Mesenchymal stem cell (in vitro differentiated cells and primary cell): Measurements from ENCODE around the gene LCT.

Experiments
- DNase-seq: peaks from one replicate; pipeline ENCODE4 v3.0.0-alpha.2; 2013
- H2AFZ ChIP-seq: one replicate; pipeline ENCODE4 v1.6.1; 2013; ENCODE audit warnings: low read depth, mild to moderate bottlenecking, control low read depth, inconsistent platforms, low read length, moderate library complexity
- H2AK5ac ChIP-seq: 2 replicates; pipeline ENCODE4 v1.6.1; 2013; ENCODE audit warnings: low read length, moderate library complexity, mild to moderate bottlenecking, inconsistent platforms; ENCODE audit not compliant: severe bottlenecking
- H2BK120ac ChIP-seq: one replicate; pipeline ENCODE4 v1.6.1; 2013; ENCODE audit warnings: low read depth, mild to moderate bottlenecking, inconsistent platforms, low read length, moderate library complexity
- H2BK12ac ChIP-seq, 2 experiments: one replicate each; pipeline ENCODE4 v1.6.1; 2013; ENCODE audit warnings: inconsistent platforms in 2 of 2, low read length in 2 of 2, mild to moderate bottlenecking in 2 of 2, moderate library complexity in 2 of 2, control low read depth in 1 of 2
- H2BK15ac ChIP-seq: one replicate; pipeline ENCODE4 v1.6.1; 2013; ENCODE audit warnings: mild to moderate bottlenecking, low read depth, inconsistent platforms; ENCODE audit not compliant: poor library complexity, severe bottlenecking
- H2BK5ac ChIP-seq: 2 replicates; pipeline ENCODE4 v1.6.1; 2013; ENCODE audit warnings: low read depth, mild to moderate bottlenecking, low read length, control low read depth, inconsistent platforms; ENCODE audit not compliant: poor library complexity, severe bottlenecking
- H3K14ac ChIP-seq, 2 experiments: one replicate each; pipeline ENCODE4 v1.6.1; 2013; ENCODE audit warnings: inconsistent platforms in 2 of 2, low read length in 2 of 2, control low read depth in 1 of 2, mild to moderate bottlenecking in 1 of 2, moderate library complexity in 1 of 2
- H3K18ac ChIP-seq, 2 experiments: one replicate each; pipeline ENCODE4 v1.6.1; 2013; ENCODE audit warnings: inconsistent platforms in 2 of 2, low read length in 2 of 2, control low read depth in 1 of 2, low read depth in 1 of 2, mild to moderate bottlenecking in 1 of 2
- H3K23ac ChIP-seq, 2 experiments: one replicate each; pipeline ENCODE4 v1.6.1; 2013; ENCODE audit warnings: inconsistent platforms in 2 of 2, low read length in 2 of 2, mild to moderate bottlenecking in 2 of 2, moderate library complexity in 2 of 2, control low read depth in 1 of 2
- H3K27ac ChIP-seq: 2 replicates; pipeline ENCODE4 v1.5.1; 2013; ENCODE audit warnings: mild to moderate bottlenecking, moderate library complexity, low read length, control low read depth, inconsistent platforms; ENCODE audit not compliant: poor library complexity, severe bottlenecking
- H3K27me3 ChIP-seq, 2 experiments: 2 replicates each; pipeline versions ENCODE4 v1.6.1 to v1.7.0; 2013; ENCODE audit warnings: low read length in 2 of 2, mild to moderate bottlenecking in 2 of 2, moderate library complexity in 2 of 2, control low read depth in 1 of 2, inconsistent platforms in 1 of 2; ENCODE audit not compliant: control insufficient read depth in 1 of 2, insufficient read depth in 1 of 2
- H3K36me3 ChIP-seq, 2 experiments: 2 replicates each; pipeline versions ENCODE4 v1.6.1 to v1.7.0; 2013; ENCODE audit warnings: low read length in 2 of 2, control low read depth in 1 of 2, inconsistent platforms in 1 of 2, low read depth in 1 of 2, mild to moderate bottlenecking in 1 of 2; ENCODE audit not compliant: insufficient read depth in 2 of 2, control insufficient read depth in 1 of 2
- H3K4ac ChIP-seq, 2 experiments: one replicate each; pipeline ENCODE4 v1.6.1; 2013; ENCODE audit warnings: inconsistent platforms in 2 of 2, low read length in 2 of 2, mild to moderate bottlenecking in 2 of 2, moderate library complexity in 2 of 2, control low read depth in 1 of 2, low read depth in 1 of 2
- H3K4me1 ChIP-seq: 2 replicates; pipeline ENCODE4 v1.6.1; 2013; ENCODE audit warnings: low read depth, low read length, control low read depth; ENCODE audit not compliant: control insufficient read depth, insufficient read depth
- H3K4me2 ChIP-seq: 2 replicates; pipeline ENCODE4 v1.6.1; 2013; ENCODE audit warnings: low read length, mild to moderate bottlenecking, inconsistent platforms; ENCODE audit not compliant: poor library complexity, severe bottlenecking
- H3K4me3 ChIP-seq, 2 experiments: 2 replicates each; pipeline versions ENCODE4 v1.5.1 to v1.7.0; 2013; ENCODE audit warnings: low read length in 2 of 2, mild to moderate bottlenecking in 2 of 2, control low read depth in 1 of 2, low read depth in 1 of 2; ENCODE audit not compliant: insufficient read depth in 1 of 2
- H3K79me1 ChIP-seq: replicated peaks from 2 replicates; pipeline ENCODE4 v1.6.1; 2013; ENCODE audit warnings: mild to moderate bottlenecking, control low read depth, low read length, inconsistent platforms; ENCODE audit not compliant: poor library complexity, severe bottlenecking
- H3K9ac ChIP-seq: 2 replicates; pipeline ENCODE4 v1.7.0; 2013; ENCODE audit warnings: mild to moderate bottlenecking, low read length, moderate library complexity
- H3K9me3 ChIP-seq: 2 replicates; pipeline ENCODE4 v1.7.0; 2013; ENCODE audit warnings: mild to moderate bottlenecking, low read length; ENCODE audit not compliant: control insufficient read depth
- H4K8ac ChIP-seq: one replicate; pipeline ENCODE4 v1.6.1; 2013; ENCODE audit warnings: inconsistent platforms, mild to moderate bottlenecking, low read length, moderate library complexity
- H4K91ac ChIP-seq: one replicate; pipeline ENCODE4 v1.6.1; 2013; ENCODE audit warnings: mild to moderate bottlenecking, low read length, inconsistent platforms
- WGBS: methylation state at CpG from one replicate; pipeline ENCODE4 v1.1.7; 2013; ENCODE audit warnings: mixed read lengths; 5-methylcytosine and 5-hydroxymethylcytosine counted together

LCT gene

DNA sequence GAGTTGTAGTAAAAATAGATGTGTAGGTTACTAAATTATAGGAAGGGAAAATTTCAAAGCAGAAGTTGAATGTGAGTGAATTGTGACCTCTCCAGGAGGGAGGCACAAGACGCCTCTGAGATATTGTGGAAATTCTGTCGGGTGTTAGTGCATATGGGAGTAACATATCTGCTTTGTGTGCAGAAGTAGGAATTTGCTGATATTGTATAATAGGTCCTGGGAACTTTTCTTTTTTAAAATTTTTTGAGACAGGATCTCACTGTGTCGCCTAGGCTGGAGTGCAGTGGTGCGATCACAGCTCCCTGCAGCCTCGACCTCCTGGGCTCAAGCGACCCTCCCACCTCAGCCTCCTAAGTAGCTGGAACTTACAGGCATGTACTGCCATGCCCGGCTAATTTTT lies 60.6 kb downstream of the LCT start:
- Histone ChIP-seq H3K18ac (no peak overlapping the region), H2BK5ac (no peak overlapping the region), H3K4me1 (no peaks in the 10 kb centered on the region), H2AK5ac (no peak overlapping the region), H2BK15ac (no peak overlapping the region), H3K4me2 (no peak overlapping the region), H2AFZ (no peak overlapping the region), H4K91ac (no peak overlapping the region), H3K79me1 (peaks cover 16% of the 10 kb centered on the region), H2BK120ac (no peak overlapping the region), H3K23ac (no peak overlapping the region), H3K36me3 (peaks cover 34 to 92% of the 10 kb centered on the region in 2 experiments), H3K4me3 (no peak overlapping the region), H3K14ac (no peak overlapping the region), H3K4ac (no peak overlapping the region), H3K27ac (no peak overlapping the region), H2BK12ac (no peak overlapping the region), H3K9ac (no peak overlapping the region), H3K27me3 (no peaks in the 10 kb centered on the region), H3K9me3 (no peaks in the 10 kb centered on the region), H4K8ac (no peak overlapping the region)
- DNase-seq = no peak
- 99% methylated on average over 7 of the region's 7 CpGs for WGBS

DNA sequence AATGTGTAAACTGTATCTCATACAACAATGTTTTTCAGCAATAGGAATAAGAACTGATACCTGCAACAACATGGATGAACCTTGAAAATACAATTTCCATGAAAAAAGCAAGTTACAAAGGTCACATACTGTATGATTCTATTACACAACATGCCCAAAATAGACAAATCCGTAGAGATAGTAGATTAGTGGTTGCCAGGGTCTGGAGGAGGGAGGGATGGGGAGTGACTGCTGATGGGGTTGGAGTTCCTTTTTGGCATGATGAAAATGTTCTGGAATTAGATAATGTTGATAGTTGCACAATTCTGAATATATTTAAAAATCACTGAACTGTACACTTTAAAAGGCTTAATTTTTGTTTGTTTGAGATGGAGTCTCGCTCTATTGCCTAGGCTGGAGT lies 61.6 kb downstream of the LCT start:
- Histone ChIP-seq H3K4me1 (no peaks in the 10 kb centered on the region), H3K4me3 (no peak overlapping the region), H3K36me3 (peaks cover 35 to 92% of the 10 kb centered on the region in 2 experiments), H3K27me3 (no peaks in the 10 kb centered on the region), H3K4ac (no peak overlapping the region), H4K8ac (no peak overlapping the region), H3K18ac (no peak overlapping the region), H2BK15ac (no peak overlapping the region), H2BK120ac (no peak overlapping the region), H3K9me3 (no peaks in the 10 kb centered on the region), H3K23ac (no peak overlapping the region), H3K4me2 (no peak overlapping the region), H3K27ac (no peak overlapping the region), H2BK5ac (no peak overlapping the region), H2AFZ (no peak overlapping the region), H3K9ac (no peak overlapping the region), H2AK5ac (no peak overlapping the region), H2BK12ac (no peak overlapping the region), H4K91ac (no peak overlapping the region), H3K79me1 (peaks cover 18% of the 10 kb centered on the region), H3K14ac (no peak overlapping the region)
- no peak for DNase-seq
- WGBS = 50% methylated on average over 2 of the region's 2 CpGs

DNA sequence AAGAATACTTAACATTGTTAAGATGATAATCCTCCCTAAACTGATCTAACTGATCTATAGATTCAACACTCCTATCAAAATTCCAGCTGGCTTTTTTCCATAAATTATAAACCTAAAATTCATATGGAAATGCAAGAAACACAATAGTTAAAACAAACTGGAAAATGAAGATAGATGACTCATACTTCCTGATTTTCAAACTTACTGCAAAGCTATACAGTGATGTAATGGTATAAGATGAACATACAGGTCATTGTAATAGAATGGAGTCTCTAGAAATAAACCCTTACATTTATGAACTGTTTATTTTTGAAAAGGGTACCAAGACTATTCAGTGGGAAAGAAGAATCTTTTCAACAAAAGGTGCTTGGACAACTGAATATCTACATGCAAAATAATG lies 63.1 kb downstream of the LCT start:
- peak; percentile 45 for DNase-seq
- no peaks in the 10 kb centered on the region for H3K4me1 ChIP-seq
- H2BK120ac ChIP-seq = no peak overlapping the region
- no peak overlapping the region for H2AK5ac ChIP-seq
- H3K27ac ChIP-seq = no peak overlapping the region
- no peaks in the 10 kb centered on the region for H3K9me3 ChIP-seq
- H3K4me3 ChIP-seq = no peak overlapping the region
- H4K91ac ChIP-seq = no peak overlapping the region
- no peaks in the 10 kb centered on the region for H3K27me3 ChIP-seq
- H3K23ac ChIP-seq = no peak overlapping the region
- no peak overlapping the region for H3K4me2 ChIP-seq
- no peak overlapping the region for H3K4ac ChIP-seq
- H2AFZ ChIP-seq = no peak overlapping the region
- H4K8ac ChIP-seq = no peak overlapping the region
- peaks cover 37 to 93% of the 10 kb centered on the region in 2 experiments for H3K36me3 ChIP-seq
- no peak overlapping the region for H3K18ac ChIP-seq
- no peak overlapping the region for H2BK5ac ChIP-seq
- no peak overlapping the region for H2BK15ac ChIP-seq
- no peak overlapping the region for H2BK12ac ChIP-seq
- no peak overlapping the region for H3K14ac ChIP-seq
- H3K79me1 ChIP-seq = peaks cover 17% of the 10 kb centered on the region
- H3K9ac ChIP-seq = no peak overlapping the region

DNA sequence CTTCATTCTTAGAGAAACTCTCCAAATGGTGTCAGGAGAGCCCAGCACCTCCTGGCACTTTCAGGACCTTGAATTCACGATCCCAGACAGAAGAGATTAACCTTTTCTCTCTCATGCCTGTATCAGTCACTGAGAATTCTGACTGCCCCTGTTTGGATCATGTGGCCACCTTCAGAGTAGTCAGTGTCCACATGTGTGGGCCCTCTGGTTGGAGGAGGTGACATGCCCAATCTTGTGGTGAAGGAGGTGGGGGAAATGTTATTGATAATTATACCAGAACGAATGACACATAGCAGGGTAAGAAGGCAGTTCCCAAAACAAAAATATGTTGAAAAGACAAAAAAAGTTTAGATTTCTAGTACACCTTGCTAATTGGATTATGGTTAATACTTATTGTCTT lies 63.7 kb downstream of the LCT start:
- H2AK5ac ChIP-seq = no peak overlapping the region
- no peak overlapping the region for H3K9ac ChIP-seq
- H3K4me2 ChIP-seq = no peak overlapping the region
- no peak overlapping the region for H4K8ac ChIP-seq
- H3K9me3 ChIP-seq = no peaks in the 10 kb centered on the region
- no peak overlapping the region for H4K91ac ChIP-seq
- H3K4me1 ChIP-seq = no peaks in the 10 kb centered on the region
- H3K79me1 ChIP-seq = peaks cover 22% of the 10 kb centered on the region
- H3K4ac ChIP-seq = no peak overlapping the region
- no peaks in the 10 kb centered on the region for H3K27me3 ChIP-seq
- H2BK12ac ChIP-seq = no peak overlapping the region
- WGBS = 100% methylated on average over 1 of the region's 2 CpGs
- no peak overlapping the region for H3K23ac ChIP-seq
- no peak overlapping the region for H3K27ac ChIP-seq
- no peak overlapping the region for H3K14ac ChIP-seq
- H2BK120ac ChIP-seq = no peak overlapping the region
- H2BK5ac ChIP-seq = no peak overlapping the region
- H2AFZ ChIP-seq = no peak overlapping the region
- no peak overlapping the region for H3K4me3 ChIP-seq
- peaks cover 43 to 93% of the 10 kb centered on the region in 2 experiments for H3K36me3 ChIP-seq
- no peak overlapping the region for H2BK15ac ChIP-seq
- DNase-seq = no peak
- no peak overlapping the region for H3K18ac ChIP-seq
